GM21423 (cell line): ENCODE measurements around the gene CLC.
"Not testable (repeated sequence)": the region's sequence is repeated elsewhere in the genome, so short reads cannot be mapped to it uniquely, and the experiment has no call there.

ENCODE experiments used
- ATAC-seq: cut with Tn5 transposase; IDR thresholded peaks from one replicate; pipeline ENCODE4 v1.9.1; 2021; ENCODE audit warnings: mild to moderate bottlenecking, moderate library complexity; ENCODE audit not compliant: unreplicated experiment

Gene CLC

DNA sequence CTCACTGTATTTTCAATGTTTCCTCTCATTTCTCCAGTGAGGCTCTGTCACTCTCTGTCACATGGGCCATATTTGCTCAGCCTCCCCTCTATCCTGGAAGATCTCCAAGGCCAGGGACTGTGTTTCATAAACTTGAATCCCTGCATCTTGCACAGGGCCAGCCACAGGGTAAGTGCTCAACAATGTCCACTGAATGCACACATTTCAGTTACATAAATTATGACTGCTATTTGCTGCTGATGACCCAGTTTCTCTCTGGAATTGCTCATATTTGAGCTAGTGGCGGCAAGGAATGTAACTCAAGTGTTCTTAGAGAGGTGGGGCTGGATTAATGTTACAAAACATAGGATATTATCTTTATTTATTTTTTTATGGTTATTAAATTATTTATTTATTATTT is 6.1 kb downstream of the CLC start:
- ATAC-seq: no peak

DNA sequence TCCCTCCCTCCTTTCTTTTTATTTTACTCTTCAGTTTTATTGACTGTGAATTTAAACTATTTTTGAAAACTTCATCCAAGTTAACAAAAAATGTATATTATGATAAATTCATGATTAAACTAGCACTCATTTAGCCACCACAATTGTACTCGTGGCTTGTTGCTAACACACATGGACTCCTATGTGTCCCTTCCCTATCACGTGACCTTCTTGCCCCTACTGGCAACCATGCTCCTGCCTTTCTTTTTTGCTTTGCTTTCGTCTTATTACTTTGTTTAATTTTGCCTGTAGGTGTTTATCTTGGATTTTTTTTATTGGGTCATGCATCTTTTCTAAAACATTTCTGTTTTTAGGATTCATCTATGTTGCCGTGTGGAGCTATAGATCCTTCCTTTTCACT is 8.2 kb downstream of the CLC start:
- no peak for ATAC-seq

DNA sequence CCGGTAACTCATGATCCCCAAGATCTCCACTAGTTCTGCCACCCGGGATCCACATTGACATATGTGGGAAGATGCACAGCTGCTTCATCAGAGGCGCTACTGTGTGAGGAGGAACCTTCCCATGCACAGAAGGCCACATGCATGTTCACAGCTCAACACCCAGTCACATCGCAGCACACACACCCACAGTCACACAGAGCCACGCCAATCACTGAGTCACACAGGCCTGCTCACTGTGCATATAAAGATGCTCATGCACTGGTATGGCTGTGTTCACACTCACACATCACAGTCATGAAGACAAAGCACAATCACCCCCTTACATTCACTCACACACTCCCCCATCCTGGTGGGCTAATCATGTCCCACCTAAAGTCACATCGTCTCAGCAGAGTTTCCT is 9.8 kb downstream of the CLC start:
- no peak for ATAC-seq

DNA sequence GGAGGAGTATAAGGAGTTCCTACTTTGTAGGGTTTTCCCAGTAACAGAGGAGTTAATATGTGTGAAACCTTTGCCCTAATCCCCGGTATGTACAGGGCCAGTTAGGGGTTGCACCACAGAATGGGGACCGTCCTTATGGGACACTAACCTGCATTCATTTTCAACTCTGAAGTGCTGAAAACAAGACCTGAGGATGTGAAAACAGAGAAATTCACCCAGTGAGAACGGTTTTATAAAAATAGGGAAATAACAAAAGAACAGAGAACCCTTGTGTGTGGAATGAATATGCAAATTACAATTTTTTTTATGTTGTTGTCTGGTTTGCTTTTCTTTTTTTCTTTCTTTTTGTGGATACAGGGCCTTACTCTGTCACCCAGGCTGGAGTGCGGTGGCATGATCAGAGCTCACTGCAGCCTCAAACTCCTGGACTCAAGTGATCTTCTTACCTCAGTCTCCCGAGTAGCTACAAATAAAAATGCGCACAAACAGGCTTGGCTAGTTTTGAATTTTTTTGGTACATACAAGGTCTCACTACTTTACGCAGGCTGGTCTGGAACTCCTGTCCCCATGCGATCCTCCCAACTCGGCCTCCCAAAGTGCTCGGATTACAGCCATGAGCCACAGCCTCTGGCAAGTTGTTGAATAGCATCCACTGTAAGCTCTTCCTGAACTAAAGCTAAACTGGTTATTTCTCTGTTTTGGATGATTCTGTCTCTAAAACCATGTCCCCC is 10.6 kb downstream of the CLC start:
- ATAC-seq: no peak

DNA sequence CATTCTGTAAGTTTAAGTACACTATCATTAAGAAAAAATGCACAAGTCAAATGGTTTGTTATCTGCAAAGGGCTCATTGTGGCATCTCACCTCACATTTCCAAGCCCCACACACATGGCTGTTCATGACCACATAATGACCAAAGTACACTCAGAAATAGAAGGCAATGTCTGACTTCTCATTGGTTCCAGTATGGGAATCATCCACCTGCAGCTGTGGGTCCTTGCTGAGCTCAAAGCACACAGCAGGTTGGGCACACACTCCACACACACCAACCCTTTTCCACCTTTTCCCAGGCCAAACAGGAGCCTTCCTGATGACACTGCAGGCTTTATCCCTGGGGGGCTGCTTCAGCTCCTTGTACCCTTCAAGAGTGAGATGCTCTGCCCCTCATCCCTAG is 11.8 kb downstream of the CLC start:
- ATAC-seq: no peak

DNA sequence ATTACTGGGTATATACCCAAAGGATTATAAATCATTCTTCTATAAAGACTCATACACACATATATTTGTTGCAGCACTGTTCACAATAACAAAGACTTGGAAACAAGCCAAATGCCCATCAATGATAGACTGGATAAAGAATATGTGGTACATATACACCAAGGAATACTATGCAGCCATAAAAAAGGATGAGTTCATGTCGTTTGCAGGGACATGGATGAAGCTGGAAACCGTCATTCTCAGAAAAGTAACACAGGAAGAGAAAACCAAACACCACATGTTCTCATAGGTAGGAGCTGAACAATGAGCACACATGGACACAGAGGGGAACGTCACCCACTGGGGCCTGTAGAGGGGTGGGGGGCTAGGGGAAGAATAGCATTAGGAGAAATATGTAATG is 17.7 kb downstream of the CLC start:
- ATAC-seq: not testable (repeated sequence)

DNA sequence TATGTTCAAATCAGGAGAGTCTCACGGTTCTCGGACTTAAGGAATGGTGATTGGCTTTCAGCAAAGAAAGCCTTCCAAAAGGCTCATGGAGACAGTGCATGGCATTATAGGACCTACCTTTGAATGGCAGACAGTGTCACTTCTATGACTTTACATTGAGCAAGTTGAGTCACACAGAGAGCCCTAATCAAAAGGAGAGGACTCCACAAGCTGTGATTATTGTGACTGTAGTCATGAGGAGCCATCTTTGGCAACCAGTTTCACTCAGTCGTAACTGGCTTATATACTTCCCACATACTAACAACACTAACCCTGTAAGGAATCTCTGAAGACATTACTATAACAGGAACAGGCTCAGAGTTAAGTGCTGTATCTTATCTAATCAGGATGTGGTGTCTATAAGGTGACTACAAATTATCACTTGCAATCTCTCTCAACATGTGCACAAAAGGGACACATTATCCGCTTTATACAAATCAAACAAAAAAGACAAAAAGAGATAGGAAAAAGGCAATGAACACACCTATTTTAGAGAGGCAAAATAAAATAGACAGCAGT is 27.4 kb downstream of the CLC start:
- no peak for ATAC-seq

DNA sequence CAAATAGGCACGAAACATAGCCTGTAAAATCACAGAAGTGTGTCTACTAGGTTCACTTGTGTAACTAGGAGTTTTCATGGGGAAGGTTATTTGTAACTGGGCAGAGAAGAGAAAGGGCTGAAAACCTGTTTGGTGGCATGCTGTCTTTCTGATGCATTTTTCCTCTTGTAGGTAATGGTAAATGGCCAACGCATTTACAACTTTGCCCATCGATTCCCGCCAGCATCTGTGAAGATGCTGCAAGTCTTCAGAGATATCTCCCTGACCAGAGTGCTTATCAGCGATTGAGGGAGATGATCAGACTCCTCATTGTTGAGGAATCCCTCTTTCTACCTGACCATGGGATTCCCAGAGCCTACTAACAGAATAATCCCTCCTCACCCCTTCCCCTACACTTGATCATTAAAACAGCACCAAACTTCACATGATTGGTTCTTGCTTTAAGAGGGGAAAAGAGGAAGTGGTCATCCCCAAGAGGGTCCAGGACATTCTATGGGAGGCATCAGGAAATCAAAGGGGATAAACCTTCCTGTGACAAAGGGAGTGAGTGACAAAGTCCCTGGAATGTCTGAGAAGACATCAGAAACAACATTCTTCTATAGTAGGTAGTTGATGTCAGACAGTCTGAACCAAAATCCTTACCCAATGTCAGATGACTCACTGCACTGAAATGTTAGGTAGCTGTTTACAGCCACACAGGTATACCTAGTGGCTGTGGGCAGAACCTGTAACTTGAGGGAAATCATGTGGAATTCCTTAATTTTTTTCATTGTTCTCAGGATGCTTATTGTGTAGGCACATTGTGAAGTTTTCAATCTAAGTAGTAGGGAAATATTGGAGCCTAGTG is 28.6 kb downstream of the CLC start:
- no peak for ATAC-seq

DNA sequence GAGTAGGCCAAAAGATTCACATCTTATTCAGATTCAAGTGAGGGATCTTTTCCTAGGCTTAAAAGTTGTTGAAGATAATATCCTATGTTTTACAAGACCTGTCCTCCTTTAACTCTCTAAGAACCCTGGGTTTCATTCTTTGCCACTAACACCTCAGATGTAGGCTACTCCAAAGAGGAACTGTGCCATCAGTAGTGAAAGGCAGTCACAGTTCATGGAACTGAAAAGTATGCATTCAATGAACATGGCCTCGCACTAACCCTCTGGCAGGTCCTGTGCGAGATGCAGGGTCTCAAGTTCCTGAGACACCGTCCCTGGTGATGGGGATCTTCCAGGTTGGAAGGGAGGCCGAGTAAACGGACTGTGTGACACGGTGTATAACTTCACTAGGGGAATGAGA is 29.2 kb downstream of the CLC start:
- peak; percentile 49 for ATAC-seq

DNA sequence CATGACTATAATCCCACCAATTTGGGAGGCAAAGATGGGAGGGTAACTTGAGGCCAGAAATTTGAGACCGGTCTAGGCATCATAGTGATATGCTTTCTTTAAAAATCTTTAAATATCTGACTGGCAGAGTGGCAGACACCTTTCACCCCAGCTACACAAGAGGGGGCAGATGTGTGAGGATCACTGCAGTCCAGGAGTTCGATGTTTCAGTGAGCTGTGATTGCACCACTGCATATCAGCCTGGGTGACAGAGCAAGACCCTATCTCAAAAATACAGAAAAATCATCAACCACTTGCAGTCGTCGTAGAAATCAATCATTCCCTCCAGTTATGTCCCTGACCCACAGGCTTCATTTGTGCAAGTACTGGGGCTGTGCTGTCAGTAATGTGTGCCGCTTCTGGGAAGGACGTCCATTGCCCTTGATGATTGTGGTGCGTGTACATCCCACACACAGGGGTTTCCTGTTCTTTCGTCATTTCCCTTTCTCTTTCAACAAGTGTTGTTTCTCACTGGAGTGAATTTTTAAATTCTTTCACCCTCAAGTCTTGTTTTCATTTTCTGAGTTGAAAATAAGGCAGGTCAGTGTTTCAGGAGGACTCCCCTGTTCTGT is 32.1 kb downstream of the CLC start:
- no peak for ATAC-seq

DNA sequence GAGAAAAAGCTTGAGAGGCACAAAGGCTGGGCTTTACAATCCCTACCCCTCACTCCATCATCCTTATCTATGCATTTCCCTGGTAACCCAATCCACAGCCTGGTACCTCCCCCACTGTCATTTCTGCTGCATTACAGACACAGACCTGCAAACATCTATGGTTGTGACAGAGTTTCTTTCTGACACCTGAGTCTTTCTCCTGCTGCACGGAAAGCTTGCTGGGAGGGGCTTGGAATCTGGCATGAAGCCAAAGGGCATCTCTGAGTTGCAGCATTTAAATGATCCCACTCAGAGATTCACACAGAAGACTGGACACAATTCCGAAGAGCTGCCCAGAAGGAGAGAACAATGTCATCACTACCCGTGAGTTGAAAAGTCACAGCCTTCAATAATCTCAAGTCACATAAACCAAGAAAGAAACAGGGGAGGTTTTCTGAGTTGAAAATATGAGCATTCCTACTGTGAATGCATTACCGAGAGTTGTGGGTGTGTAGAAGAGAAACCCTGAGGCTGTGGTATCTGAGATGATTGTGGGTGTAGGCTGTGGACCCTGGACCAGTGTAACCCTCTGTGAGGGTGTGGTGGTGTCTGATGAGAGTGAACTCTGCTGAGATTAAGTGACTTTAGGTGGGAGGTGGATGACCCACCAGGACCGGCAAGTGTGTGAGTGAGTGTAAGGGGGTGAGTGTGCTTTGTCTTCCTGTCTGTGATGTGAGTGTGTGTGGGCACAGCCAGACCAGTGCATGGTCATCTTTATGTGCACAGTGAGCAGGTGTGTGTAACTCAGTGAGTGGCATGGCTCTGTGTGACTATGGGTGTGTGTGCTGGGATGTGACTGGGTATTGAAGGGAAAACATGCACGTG is 33.4 kb downstream of the CLC start, which contains the start of gene LGALS14:
LGALS14 (plus strand) TSS at position 301 of the 864 bp plus-strand sequence; CDS start at position 349, 48 bp downstream.
- ATAC-seq: no peak

DNA sequence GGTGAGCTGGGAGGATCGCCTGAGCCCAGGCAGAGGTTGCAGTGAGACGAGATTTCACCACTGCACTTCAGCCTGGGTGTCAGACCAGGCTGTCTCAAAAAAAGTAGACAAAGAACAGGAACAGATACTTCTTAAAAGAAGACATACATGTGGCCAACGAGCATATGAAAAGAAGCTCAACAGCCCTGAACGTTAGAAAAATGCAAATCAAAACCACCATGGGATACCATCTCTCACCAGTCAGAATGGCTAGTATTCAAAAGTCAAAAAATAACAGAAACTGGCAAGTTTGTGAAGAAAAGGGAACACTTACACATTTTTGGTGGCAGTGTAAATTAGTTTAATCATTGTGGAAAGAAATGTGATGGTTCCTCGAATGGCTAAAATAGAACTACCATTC is 36.5 kb downstream of the CLC start:
- ATAC-seq: peak; percentile 71

DNA sequence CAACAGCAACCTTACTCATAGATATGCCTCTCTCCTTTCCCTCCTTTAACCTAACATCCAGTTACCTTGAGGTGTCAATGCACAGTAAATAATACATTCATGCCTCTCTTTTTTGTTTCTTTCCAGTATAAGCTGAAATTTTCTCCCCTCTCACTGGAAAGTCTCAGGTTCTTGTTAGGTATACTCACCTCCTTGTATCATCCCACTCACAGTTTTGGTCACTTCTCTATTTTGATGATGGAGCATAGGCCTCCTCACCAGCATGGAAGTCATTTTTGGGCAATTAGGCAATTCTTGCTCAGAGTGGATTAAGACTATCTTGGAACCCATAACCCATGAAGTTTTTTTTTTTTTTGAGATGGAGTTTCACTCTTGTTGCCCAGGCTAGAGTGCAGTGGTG is 39.3 kb downstream of the CLC start:
- no peak for ATAC-seq

DNA sequence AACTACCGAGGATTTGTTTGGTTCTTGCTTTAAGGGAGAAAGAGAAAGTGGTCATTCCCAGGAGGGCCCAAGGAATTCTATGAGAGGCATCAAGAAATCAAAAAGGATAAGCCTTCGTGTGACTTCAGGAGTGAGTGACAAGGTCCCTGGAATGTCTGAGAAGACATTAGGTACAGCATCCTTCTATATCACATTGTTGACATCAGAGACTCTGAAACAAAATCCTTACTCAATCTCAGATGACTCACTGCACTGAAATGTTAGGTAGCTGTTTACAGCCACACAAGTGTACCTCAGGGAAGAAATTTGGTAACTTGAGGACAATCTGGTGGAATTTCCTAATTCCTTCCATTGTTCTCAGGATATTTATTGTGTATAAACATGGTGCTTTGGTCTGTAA is 41.4 kb downstream of the CLC start:
- no peak for ATAC-seq

DNA sequence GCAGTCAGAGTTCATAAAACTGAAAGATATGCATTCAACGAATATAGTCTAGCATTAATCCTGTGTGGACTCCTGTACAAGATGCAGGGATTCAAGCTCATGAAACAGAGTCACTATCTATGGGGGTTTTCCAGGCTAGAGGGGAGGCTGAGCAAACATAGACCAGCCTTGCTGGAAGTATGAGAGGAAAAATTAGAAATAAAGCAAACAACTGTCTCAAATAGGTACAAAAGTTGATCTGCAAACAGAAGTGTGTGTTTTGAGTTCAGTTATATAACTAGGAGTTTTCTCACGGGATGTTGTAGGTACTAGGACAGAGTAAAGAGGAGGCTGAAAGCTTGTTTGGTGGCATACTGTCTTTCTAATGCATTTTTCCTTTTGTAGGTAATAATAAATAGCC is 42.1 kb downstream of the CLC start:
- no peak for ATAC-seq

DNA sequence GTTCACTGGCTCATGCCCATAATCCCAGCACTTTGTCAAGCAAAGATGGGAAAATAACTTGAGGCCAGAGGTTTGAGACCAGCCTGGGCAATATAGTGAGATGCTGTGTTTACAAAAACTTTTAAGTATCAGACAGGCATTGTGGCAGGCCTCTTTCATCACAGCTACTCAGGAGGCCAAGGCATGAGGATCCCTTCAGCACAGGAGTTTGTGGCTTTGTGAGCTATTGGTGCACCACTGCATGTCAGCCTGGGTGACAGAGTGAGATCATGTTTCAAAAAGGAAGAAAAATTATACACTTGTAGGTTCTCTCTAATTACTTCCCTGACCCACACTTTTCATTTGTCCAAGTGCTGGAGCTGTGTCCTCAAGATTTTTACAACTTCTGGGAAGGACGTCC is 45.0 kb downstream of the CLC start:
- no peak for ATAC-seq

DNA sequence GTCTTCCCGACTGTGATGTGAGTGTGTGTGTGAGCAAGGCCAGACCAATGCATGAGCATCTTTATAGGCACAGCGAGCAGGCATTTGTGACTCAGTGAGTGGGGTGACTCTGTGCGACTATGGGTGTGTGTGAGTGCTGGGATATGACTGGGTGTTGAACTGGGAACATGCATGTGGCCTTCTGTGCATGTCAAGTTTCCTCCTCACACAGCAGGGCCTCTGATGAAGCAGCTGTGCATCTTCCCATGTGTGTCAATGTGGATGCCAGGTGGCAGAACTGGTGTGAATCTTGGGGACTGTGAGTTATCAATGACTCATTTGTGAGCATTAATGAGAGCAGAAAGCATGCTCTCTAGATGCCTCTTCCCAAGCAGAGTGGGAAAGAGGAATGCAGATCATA is 45.7 kb downstream of the CLC start:
- no peak for ATAC-seq

DNA sequence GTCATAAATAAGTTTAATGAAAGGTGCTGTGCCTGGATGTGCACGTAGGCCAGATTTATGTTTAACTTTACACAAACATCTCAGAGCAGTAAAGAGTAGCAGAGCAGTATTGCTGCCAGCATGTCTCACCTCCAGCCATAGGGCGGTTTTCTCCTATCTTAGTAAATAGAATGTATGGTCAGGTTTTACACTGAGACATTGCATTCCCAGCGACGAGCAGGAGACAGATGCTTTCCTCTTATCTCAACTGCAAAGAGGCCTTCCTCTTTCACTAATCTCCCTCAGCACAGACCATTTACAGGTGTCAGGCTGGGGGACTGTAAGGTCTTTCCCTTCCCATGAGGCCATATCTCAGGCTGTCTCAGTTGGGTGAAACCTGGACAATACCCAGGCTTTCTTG is 49.2 kb downstream of the CLC start:
- ATAC-seq: not testable (repeated sequence)

DNA sequence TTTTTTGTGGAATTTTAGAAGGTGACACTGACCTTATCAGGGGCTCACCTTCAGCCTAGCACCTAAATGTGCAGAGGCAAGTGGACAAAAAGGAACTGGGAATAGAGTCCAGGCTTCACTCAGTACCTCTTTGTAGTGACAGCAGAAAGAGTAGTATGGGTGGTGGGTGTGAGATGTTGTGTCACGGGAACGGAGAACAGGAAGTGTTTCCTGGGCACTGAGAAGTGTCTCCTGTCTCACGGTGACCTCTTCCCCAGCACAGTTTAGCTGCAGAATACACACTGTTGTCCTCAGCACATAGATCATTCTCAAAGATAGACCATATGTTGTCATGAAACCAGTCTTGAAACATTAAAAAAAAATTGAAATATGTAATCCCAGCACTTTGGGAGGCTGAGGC is 51.1 kb downstream of the CLC start:
- no peak for ATAC-seq

DNA sequence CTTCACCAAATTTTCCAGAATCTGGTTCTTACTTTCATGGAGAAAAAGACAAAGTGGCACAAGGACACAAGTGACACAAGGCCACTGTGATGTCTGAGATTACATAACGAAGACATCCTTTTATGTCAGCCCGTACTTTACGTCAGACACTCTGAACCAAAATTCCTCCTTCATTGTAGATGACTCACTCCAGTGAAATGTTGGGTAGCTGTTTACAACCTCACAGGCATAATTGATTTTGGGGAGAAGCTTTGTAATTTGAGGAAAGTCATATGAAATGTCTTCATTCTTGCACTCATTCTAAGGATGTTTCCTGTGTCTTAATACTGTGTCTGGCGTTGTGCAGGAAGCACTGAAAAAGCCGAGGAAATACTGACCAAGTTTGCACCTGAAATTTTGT is 53.6 kb downstream of the CLC start:
- ATAC-seq: no peak

DNA sequence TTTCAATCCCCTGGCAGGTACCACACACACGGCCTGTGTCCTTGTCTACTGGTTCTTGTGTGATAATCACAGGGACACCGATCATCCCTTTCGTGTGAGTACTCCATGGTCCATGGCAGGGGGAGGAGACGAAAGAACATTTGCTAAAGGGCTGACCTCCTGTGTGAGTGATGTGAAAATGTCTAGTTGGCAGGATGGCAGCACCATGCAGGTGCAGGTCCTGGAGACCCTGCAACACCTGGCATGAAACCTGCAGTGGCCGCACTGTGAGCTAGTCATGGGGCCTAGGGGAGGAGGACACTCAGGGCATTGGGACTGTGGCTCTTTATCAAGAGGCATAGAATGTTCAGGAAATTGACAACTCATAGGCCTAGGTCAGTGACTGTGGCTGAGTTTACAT is 56.4 kb downstream of the CLC start:
- no peak for ATAC-seq
